Left forelimb (tissue), 1 donor: ENCODE data around the gene CEPT1.
A peak's percentile ranks its signal among the peaks of the same experiment; 100 is the strongest.
"Not testable (repeated sequence)": the region's sequence is repeated elsewhere in the genome, so short reads cannot be mapped to it uniquely, and the experiment has no call there.

Experiments used
- DNase-seq: peaks from one replicate; pipeline ENCODE4 v3.0.0-alpha.2; 2018; ENCODE audit warnings: low spot score

Gene CEPT1

DNA sequence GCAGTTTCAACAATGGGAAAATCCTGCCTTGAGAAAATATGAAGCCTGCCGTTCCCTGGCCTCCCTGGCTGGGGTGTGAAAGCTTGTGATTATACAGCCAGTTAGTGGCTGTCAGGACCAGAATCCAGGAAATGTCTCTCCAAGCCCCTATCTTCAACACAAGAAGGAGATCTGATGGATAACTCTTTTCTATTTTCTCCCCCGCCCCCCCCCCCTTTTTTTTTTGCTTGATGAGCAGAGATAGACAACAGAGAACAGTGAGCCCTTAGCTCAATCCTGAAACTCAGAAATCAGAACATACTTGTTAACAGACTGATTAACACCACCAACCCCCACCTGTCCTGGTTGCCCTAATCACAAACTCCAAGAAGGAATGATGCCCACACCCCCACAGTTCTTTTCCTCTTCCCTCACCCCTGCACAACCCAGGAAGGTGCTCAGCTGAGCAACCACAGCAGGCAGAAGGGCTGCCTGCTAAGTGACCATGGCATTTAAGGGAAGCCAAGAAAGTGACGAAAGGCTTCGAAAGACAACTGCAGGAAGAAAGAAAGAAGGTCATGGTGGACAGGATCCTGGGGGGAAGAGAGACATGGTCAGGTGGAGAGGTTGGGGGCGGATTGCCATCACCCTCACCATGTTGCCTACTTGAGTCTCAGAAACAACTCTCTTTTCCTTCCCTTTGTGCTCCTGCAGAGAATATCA lies 72.8 kb downstream of the CEPT1 start:
- no peak for DNase-seq

- no peak for DNase-seq
Measured at GRCh38 chr1:111213412-111213811, 73.4 kb downstream of the CEPT1 start.

- DNase-seq: no peak
Measured at GRCh38 chr1:111214074-111214801, 74.2 kb downstream of the CEPT1 start.

DNA sequence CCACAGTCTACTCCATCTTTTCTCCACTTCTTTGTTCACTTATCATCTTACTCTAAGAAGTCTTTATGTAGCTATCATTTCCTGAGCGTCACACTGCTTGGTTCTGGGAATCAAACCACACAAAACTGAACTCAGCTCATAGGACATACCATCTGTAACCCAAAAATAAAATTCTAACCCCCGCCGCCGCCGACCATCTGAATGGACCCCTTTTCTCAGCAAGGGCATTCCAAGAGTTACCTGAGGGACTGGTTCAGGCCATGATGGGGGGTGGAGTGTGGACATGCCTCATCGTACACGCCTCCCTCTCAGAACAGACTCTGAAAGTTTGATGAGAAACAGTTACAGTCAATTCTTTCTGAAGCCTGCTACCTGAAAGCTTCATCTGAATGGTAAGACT lies 74.9 kb downstream of the CEPT1 start:
- no peak for DNase-seq

GRCh38 chr1:111215285-111215684 lies 75.3 kb downstream of the CEPT1 start:
- not testable (repeated sequence) for DNase-seq

DNA sequence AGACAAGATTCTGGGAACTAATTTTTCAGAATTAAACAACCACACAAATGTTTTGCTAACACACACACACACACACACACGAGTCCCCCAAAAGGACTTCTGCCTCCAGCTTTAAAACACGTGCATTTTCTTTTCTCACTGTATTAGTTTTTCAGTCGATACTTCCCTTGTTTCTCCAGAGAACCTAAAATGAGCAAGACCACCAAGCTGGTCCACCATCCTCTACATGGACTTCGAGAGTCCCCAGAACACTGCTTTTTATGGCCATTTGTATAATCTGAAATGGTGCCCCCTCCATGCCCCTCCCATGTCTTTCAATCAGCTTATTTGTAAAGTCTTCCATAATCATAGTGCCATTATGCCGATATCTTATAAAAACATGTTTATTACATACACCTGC lies 76.7 kb downstream of the CEPT1 start:
- DNase-seq: no peak

GRCh38 chr1:111217183-111217910 lies 77.3 kb downstream of the CEPT1 start:
- no peak for DNase-seq

DNA sequence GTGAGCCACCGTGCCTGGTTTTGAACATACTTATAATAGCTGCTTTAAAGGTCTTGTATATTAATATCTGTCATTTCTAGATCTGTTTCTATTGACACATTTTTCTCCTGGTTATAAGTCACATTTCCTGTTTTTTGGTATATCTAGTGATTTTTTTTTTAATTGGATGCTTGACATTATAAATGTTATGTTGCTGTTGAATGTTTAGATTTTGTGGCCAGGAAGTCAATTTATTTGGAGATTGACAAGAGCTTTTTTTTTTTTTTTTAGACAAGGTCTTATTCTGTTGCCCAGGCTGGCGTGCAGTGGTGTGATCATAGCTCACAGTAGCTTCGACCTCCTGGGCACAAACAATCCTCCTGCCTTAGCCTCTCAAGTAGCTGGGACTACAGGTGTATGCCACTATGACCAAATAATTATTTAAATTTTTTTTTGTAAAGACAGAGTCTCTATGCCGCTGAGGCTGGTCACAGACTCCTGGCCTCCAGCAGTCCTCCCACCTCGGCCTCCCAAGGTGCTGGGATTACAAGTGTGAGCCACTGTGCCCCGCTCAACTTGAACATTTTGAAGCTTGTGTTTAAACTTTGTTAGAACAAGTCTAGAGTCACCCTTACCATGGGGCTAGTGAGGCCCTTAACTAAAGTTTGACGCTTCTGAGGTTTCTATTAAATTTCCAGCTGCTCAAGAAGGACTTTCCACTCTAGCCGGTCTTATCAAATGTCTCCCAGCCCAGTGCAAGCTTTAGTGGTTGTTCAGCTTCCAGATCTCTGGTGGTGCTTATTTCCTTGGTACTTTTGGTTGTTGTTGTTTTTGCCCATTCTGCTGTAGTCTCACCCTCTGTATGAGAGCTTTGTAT lies 78.9 kb downstream of the CEPT1 start:
- DNase-seq: no peak

DNA sequence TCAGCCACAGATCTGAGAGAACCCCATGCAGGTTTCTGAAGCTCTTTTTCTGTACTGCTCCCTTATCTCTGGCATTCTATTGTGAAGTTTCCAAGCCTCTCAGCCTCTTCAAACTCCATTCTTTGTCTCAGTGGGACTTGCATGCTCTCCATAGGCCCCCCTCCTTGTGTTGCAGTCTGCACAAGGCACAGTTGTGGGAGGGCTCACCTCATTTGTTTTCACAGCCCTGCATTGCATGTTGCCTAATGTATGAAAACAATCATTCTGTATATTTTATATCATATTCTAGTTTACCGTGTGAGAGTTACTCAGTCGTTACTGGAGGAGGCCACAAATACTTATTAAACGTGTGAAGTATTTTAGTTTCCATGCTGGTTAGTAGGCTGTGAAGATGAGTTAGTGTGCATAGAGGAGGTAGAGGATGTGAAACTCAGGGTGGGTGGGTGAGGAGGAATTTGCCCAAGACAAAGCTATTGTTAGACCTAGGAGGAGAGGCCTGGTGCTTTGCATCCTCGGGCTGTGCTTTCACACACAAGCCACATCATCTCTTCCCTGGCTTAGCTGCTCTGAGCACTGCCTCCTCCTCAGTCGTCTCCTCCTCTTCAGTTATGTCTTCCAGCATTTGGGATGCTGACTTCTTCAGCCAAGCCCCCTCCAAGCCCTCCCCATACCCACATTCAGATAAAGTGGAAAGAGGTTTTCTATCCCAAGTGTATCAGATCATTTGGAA lies 79.7 kb downstream of the CEPT1 start:
- no peak for DNase-seq

GRCh38 chr1:111220302-111220890 lies 80.4 kb downstream of the CEPT1 start:
- DNase-seq: no peak

DNA sequence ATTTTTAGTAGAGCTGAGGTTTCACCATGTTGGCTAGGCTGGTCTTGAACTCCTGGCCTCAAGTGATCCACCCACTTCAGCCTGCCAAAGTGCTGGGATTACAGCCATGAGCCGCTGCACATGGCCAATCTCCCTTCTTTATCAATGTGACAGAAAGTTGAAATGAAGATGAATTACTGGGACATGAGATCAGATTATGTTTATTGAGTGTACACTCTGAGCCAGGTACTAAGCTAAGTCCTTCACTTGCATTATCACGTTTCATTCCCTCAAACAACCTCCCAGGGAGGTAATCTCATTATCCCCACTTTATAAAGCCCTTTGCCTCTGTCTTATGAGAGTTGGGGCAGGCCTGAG lies 81.2 kb downstream of the CEPT1 start:
- no peak for DNase-seq

- DNase-seq: no peak
Measured at GRCh38 chr1:111221633-111222291, 81.7 kb downstream of the CEPT1 start.

- peak; percentile 77 for DNase-seq
Measured at GRCh38 chr1:111222308-111223125, 82.5 kb downstream of the CEPT1 start.

DNA sequence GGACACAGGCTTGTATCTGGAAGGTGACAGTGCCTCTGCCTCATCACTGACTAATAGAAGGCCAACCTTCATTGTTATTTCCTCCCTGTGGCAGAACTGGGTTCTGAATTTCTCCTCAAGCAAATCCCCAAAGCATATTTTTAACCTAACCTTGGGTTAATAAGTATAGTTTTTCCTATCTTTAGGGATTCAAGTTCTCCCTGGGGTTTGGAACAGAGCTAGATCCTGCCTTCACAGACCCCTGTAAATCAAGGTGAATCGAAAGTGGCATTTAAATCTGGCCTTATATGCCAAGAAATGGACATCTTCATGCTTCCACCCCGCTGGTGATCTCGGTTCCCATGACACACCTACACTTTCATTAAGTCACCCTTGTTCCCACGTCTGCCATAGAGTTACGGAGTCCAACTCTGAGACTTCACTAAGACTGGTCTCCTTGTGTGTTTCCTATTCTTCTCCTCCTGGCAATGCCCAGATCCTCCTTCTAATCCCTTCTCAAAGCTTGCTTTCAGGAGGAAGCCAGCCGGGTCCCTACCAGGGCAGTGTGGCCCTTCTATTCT lies 83.2 kb downstream of the CEPT1 start:
- no peak for DNase-seq

GRCh38 chr1:111225091-111225490 lies 85.1 kb downstream of the CEPT1 start:
- DNase-seq: no peak

DNA sequence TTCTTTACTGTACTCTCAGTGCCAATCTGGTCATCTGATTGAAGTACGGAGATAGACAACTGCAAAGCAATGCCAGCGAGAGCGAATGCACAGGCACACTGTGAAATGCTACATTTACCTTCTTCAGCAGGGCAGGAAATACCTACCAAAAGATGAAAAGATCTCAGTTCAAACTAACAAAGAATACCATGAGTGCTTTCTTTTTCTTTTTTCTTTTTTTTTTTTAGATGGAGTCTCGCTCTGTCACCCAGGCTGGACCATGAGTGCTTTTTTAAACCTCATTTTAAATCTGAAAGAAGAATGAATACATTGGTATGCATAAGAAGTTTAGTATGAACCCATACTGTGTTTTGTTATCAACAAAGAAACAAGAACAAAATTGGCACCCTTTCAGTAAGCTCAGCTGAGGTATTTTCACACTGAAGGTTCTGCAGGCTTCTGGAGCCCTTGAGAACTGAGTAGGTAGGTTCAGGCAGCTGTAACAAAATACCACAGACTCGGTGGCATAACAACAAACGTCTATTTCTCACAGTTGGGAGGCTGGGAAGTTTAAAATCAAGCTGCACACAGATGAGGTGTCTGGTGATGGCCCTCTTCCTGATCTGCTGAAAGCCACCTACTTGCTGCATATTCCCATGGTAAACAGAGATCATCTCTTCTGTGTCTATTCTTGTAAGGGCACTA lies 85.8 kb downstream of the CEPT1 start:
- DNase-seq: no peak

DNA sequence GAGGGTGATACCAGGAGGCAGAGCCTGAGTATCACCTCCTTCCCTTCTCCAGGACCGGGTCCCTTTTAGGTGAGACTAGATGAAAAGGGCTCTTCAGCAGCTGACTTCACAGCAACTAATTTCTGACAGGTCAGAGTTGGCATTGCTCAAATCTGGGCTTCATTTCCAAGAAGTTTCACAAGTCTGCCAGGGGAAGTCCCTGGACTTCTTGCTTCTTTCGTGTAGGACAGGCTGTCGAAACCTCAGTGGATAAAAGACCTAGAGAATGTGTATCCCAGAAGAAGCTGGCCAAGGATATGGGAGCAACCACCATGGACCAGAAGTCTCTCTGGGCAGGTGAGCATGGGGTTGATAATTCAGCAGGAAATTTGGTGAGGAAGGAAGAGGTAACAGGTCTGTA lies 87.4 kb downstream of the CEPT1 start, which contains the start of gene CHI3L2:
TSS of gene CHI3L2 (plus strand) at position 280 of the 400 bp plus-strand sequence. CDS start at position 297, 17 bp downstream.
- DNase-seq: no peak
